KMS-11 (cell line): ENCODE results near the gene STPG2.

ENCODE experiments used
- H2AFZ ChIP-seq: fragments of 200-600 bp; sonication (generic); 2 replicates; pipeline ENCODE4 v1.6.1; 2016; ENCODE audit warnings: antibody characterized with exemption, mixed run types, low read depth
- H3K27ac ChIP-seq: fragments of 200-600 bp; sonication (generic); 2 replicates; pipeline ENCODE4 v1.6.1; 2016; ENCODE audit warnings: mild to moderate bottlenecking, mixed run types
- H3K27me3 ChIP-seq: fragments of 200-600 bp; sonication (generic); 2 replicates; pipeline ENCODE4 v1.6.1; 2017; ENCODE audit warnings: mild to moderate bottlenecking, low read depth, mixed run types, moderate library complexity; ENCODE audit not compliant: insufficient read depth
- H3K36me3 ChIP-seq: fragments of 200-600 bp; sonication (generic); 2 replicates; pipeline ENCODE4 v1.6.1; 2017; ENCODE audit warnings: mild to moderate bottlenecking, mixed run types; ENCODE audit not compliant: insufficient read depth
- H3K4me1 ChIP-seq: fragments of 200-600 bp; sonication (generic); 2 replicates; pipeline ENCODE4 v1.6.1; 2016; ENCODE audit warnings: mild to moderate bottlenecking, low read depth, mixed run types; ENCODE audit not compliant: poor library complexity, severe bottlenecking
- H3K4me2 ChIP-seq: fragments of 200-600 bp; sonication (generic); 2 replicates; pipeline ENCODE4 v1.7.0; 2016; ENCODE audit warnings: mild to moderate bottlenecking, mixed run types
- H3K4me3 ChIP-seq: fragments of 200-600 bp; sonication (generic); IDR thresholded peaks from 2 replicates; pipeline ENCODE4 v1.6.1; 2017; ENCODE audit warnings: low read depth, low read length, mixed read lengths; ENCODE audit not compliant: insufficient read depth
- H3K79me2 ChIP-seq: fragments of 200-600 bp; sonication (generic); 2 replicates; pipeline ENCODE4 v1.6.1; 2016; ENCODE audit warnings: low read depth, mixed run types; ENCODE audit not compliant: insufficient read depth
- H3K9ac ChIP-seq: fragments of 200-600 bp; sonication (generic); 2 replicates; pipeline ENCODE4 v1.6.1; 2016; ENCODE audit warnings: mild to moderate bottlenecking, mixed run types
- H4K20me1 ChIP-seq: fragments of 200-600 bp; sonication (generic); 2 replicates; pipeline ENCODE4 v1.6.1; 2016; ENCODE audit warnings: mild to moderate bottlenecking, mixed run types; ENCODE audit not compliant: insufficient read depth
- TF ChIP-seq, protein P1 (sequence below): fragments of 200-600 bp; sonication (generic); conservative IDR thresholded peaks from 2 replicates; pipeline ENCODE4 v1.6.1; 2017; ENCODE audit warnings: low read depth, mild to moderate bottlenecking, antibody characterized with exemption, low read length, moderate library complexity, mixed read lengths

Gene STPG2

DNA sequence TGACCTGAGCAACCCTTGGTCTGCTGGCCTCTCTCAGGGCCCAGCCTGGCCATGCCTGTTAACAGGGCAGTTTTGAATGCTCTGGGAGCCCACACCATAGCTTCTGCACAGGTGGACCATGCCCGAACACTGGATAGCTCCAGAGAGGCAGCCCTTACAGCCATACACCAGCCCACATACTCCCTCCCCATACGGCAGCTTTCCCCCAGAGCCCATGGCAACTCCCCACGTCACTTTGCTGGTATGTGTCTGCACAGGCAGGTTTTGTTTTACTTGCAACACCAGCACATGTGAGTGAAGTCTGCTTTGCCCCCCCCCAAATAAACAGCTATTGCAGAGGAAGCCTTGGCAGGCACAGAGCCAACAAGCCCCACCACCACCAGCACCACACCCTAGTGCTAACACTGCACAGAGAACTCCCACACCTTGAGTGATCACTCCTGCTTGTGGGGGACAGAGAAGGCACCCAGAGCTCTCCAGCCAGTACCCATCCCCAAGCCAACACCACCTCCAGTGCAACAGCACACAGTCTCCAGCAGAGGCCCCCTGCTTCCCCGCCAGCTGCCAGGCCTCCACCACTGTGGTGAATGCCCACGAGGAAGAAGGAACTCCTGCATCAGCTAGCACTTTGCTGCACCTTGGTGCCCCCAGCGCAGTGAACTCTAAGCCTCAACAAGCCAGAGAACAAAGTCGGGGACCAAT, 87.3 kb downstream of the STPG2 start:
- no peaks in the 10 kb centered on the region for H3K36me3 ChIP-seq
- no peak overlapping the region for H2AFZ ChIP-seq
- no peaks in the 10 kb centered on the region for H3K27me3 ChIP-seq
- H3K27ac ChIP-seq, result no peak overlapping the region
- no peaks in the 10 kb centered on the region for H3K79me2 ChIP-seq
- TF ChIP-seq, protein P1, sequence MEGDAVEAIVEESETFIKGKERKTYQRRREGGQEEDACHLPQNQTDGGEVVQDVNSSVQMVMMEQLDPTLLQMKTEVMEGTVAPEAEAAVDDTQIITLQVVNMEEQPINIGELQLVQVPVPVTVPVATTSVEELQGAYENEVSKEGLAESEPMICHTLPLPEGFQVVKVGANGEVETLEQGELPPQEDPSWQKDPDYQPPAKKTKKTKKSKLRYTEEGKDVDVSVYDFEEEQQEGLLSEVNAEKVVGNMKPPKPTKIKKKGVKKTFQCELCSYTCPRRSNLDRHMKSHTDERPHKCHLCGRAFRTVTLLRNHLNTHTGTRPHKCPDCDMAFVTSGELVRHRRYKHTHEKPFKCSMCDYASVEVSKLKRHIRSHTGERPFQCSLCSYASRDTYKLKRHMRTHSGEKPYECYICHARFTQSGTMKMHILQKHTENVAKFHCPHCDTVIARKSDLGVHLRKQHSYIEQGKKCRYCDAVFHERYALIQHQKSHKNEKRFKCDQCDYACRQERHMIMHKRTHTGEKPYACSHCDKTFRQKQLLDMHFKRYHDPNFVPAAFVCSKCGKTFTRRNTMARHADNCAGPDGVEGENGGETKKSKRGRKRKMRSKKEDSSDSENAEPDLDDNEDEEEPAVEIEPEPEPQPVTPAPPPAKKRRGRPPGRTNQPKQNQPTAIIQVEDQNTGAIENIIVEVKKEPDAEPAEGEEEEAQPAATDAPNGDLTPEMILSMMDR, result no peak
- H3K4me2 ChIP-seq, result no peak overlapping the region
- H4K20me1 ChIP-seq, result no peaks in the 10 kb centered on the region
- no peaks in the 10 kb centered on the region for H3K4me1 ChIP-seq
- H3K4me3 ChIP-seq, result no peak overlapping the region
- no peak overlapping the region for H3K9ac ChIP-seq

DNA sequence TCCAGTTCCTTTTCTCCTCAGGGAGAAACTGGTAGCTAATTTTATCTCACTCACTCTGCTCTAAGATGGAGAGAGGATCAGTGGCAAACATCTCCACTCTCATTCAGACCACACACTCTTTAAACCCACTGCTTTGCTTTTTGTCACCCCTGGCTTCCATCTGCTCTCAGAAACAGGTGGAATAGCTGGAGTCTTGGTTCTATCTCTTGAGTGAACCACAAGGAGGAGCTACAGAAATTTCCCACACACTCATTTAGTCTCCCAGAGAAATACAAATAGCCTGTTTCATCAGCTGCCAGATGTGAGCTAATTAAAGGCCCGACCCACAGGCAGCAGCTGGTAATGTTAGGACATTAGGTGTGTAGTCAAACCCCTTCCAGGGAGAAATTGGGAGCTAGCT, 96.6 kb downstream of the STPG2 start:
- H3K79me2 ChIP-seq, result no peaks in the 10 kb centered on the region
- TF ChIP-seq, protein P1, result no peak
- no peaks in the 10 kb centered on the region for H4K20me1 ChIP-seq
- H3K4me3 ChIP-seq, result no peak overlapping the region
- no peaks in the 10 kb centered on the region for H3K4me1 ChIP-seq
- H3K36me3 ChIP-seq, result no peaks in the 10 kb centered on the region
- H3K27me3 ChIP-seq, result no peaks in the 10 kb centered on the region
- H3K9ac ChIP-seq, result no peak overlapping the region
- no peak overlapping the region for H3K27ac ChIP-seq
- no peak overlapping the region for H2AFZ ChIP-seq
- H3K4me2 ChIP-seq, result no peak overlapping the region

DNA sequence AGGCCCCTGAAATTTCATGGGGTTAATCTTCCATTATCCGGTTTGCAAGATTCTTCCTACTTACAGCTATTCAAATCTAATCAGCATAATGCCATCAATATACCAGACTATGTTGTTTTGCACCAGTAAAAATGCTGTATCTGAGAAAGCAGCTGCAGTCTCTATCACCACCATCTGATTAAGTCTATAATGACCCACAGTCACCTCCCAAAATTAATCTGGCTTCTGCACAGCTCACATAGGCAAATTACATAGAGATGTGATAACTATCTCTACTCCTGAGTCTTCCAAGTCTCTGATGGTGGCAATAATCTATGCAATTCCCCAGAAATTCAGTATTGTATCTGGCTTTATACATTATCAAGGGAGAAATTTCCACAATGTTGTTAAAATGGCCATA, 113.2 kb downstream of the STPG2 start:
- no peak overlapping the region for H2AFZ ChIP-seq

DNA sequence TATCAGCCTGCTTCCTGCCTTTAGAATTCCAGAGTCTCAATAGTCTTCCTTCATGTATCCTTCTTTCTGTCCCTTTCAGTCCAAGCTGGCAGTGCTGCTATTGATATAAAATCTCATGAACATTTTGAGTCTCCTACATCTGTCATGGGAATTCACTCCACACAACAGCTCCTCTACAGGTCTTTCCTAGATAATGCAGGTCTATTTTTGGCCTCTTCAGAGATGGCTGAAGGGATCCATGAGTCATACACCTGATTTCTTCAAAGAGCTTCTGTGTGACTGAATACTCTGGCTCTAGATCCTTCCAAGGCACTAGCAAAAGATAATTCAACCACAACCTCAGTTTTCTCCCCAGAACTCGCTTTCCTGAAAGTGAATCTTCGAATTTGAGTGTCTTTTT, 115.4 kb downstream of the STPG2 start:
- H3K27ac ChIP-seq, result no peak overlapping the region
- H4K20me1 ChIP-seq, result no peaks in the 10 kb centered on the region
- no peaks in the 10 kb centered on the region for H3K4me1 ChIP-seq
- no peak overlapping the region for H3K4me3 ChIP-seq
- TF ChIP-seq, protein P1, result no peak
- no peak overlapping the region for H3K9ac ChIP-seq
- no peaks in the 10 kb centered on the region for H3K27me3 ChIP-seq
- H2AFZ ChIP-seq, result no peak overlapping the region
- H3K79me2 ChIP-seq, result no peaks in the 10 kb centered on the region
- H3K36me3 ChIP-seq, result no peaks in the 10 kb centered on the region
- no peak overlapping the region for H3K4me2 ChIP-seq

More for the DNA sequence above, 113.2 kb downstream of the STPG2 start:
- H3K79me2 ChIP-seq, result no peaks in the 10 kb centered on the region
- H3K27me3 ChIP-seq, result no peaks in the 10 kb centered on the region
- H3K4me2 ChIP-seq, result no peak overlapping the region
- no peak overlapping the region for H3K27ac ChIP-seq
- TF ChIP-seq, protein P1, result no peak
- no peak overlapping the region for H3K9ac ChIP-seq
- H3K4me1 ChIP-seq, result no peaks in the 10 kb centered on the region
- no peak overlapping the region for H3K4me3 ChIP-seq
- no peaks in the 10 kb centered on the region for H4K20me1 ChIP-seq
- no peaks in the 10 kb centered on the region for H3K36me3 ChIP-seq
